ENCODE results near the gene MAGIX.

MAGIX gene

DNA sequence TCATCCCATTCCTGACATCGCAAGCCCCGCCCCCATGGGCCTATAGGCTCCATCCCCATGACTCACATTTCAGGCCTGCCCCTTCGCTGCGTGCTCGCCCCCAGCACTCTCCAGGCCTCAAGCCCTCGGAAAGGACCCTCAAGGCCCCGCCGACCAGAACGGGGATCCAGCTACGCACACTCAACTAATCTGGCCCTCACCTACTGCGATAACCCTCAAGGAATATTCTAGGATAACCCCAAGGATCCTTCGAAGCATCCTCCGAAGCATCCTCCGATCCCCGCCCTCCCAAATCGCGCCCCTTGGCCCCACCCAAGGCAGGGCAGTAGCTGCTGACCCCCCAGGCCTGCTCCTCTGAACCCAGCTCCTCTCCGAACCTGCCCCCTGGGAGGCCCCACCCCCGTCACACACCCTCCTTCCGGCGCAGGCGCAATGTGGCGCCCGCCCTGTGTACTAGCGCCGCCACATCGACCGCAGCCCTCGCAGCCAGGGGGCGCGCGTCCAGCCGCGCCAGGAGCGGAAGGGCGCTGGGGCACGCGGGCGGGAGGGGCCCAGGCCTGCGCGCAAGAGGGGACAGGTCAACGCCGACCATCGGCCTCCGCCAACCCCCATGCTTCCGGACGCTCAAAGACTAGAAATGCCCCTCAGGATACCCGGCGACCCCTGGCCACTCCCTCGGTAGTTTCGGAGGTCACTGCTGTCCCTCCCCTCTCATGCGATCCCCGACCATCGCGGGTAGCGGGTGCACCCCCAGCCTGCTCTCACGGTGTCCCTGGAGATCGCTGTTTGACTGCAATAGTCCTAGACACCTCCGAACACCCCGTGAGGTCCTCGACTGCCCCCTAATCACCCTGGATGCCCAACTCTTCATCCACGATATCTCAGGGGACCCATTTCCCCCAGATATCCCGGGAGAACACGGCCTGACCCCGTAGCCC lies 6.4 kb upstream of the MAGIX start:
- H3K4me3 ChIP-seq, result peak overlapping the region; percentile 57 to 60
- H3K27me3 ChIP-seq, result no peaks in the 10 kb centered on the region
- H3K27ac ChIP-seq, result peak overlapping the region; percentile 92 to 97
- intact Hi-C loops (cut with DNase I; ENCODE audit: low total_unique reads), result no loop called here
- peak; percentile 92 to 95 for DNase-seq
- peak; percentile 63 to 67 for TF ChIP-seq CTCF (IDR thresholded peaks at IDR 0.05)
- no peaks in the 10 kb centered on the region for H3K36me3 ChIP-seq
- H3K4me1 ChIP-seq, result peaks cover 0 to 4% (median 0%) of the 10 kb centered on the region in 4 donors
- H3K9me3 ChIP-seq, result no peaks in the 10 kb centered on the region

- no peak overlapping the region for H3K4me3 ChIP-seq
- no peak for TF ChIP-seq CTCF (IDR thresholded peaks at IDR 0.05)
- DNase-seq, result no peak
- H3K36me3 ChIP-seq, result no peaks in the 10 kb centered on the region
- no peak overlapping the region for H3K27ac ChIP-seq
- H3K27me3 ChIP-seq, result no peaks in the 10 kb centered on the region
- peaks cover 0 to 4% (median 0%) of the 10 kb centered on the region in 4 donors for H3K4me1 ChIP-seq
- intact Hi-C loops (cut with DNase I; ENCODE audit: low total_unique reads), result no loop called here
- H3K9me3 ChIP-seq, result no peaks in the 10 kb centered on the region
These were observed 5.4 kb upstream of the MAGIX start for GRCh38 chrX:49157194-49157593.

GRCh38 chrX:49160908-49161307 lies 1.6 kb upstream of the MAGIX start:
- no peaks in the 10 kb centered on the region for H3K9me3 ChIP-seq
- no peak for TF ChIP-seq CTCF (IDR thresholded peaks at IDR 0.05)
- H3K36me3 ChIP-seq, result no peaks in the 10 kb centered on the region
- peaks cover 0 to 15% (median 6%) of the 10 kb centered on the region in 4 donors for H3K4me1 ChIP-seq
- DNase-seq, result no peak
- intact Hi-C loops (cut with DNase I; ENCODE audit: low total_unique reads), result loop anchor here (5.0 kb wide), 1 partner anchor 791 kb away; no protein-coding TSS in a partner anchor
- no peaks in the 10 kb centered on the region for H3K27me3 ChIP-seq
- H3K4me3 ChIP-seq, result no peak overlapping the region
- H3K27ac ChIP-seq, result no peak overlapping the region

- no peak for DNase-seq
- no peak for TF ChIP-seq CTCF (IDR thresholded peaks at IDR 0.05)
- H3K4me1 ChIP-seq, result peaks cover 0 to 17% (median 7%) of the 10 kb centered on the region in 4 donors
- H3K36me3 ChIP-seq, result no peaks in the 10 kb centered on the region
- H3K4me3 ChIP-seq, result no peak overlapping the region
- H3K9me3 ChIP-seq, result no peaks in the 10 kb centered on the region
- intact Hi-C loops (cut with DNase I; ENCODE audit: low total_unique reads), result loop anchor here (5.0 kb wide), 1 partner anchor 791 kb away; no protein-coding TSS in a partner anchor
- H3K27me3 ChIP-seq, result no peaks in the 10 kb centered on the region
- no peak overlapping the region for H3K27ac ChIP-seq
These were observed 926 bp upstream of the MAGIX start for GRCh38 chrX:49161632-49162031.

DNA sequence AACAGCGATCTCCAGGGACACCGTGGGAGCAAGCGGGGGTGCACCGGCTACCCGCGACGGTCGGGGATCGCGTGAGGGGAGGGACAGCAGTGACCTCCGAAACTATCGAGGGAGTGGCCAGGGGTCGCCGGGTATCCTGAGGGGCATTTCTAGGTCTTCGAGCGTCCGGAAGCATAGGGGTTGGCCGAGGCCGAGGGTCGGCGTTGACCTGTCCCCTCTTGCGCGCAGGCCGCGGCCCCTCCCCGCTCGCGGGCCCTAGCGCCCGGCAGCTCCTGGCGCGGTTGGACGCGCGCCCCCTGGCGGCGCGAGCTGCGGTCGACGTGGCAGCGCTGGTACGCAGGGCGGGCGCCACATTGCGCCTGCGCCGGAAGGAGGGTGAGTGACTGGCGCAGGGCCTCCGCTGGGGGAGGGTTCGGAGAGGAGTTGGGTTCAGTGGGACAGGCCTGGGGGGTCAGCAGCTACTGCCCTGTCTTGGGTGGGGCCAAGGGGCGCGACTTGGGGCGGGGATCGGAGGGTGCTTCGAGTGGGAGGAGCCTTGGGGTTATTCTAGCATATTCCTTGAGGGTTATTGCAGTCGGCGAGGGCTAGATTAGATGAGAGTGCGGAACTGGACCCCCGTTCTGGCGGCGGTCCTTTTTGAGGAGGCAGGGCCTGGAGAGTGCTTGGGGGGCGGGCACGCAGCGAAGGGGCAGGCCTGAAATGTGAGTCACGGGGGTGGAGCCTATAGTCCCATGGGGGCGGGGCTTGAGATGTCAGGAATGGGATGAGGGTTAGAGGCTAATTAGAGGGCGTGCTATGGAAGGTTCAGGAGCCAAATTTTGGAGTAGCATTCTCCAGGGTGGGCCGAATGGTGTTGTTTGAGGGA lies 1.2 kb downstream of the MAGIX start:
- H3K27ac ChIP-seq, result peak overlapping the region; percentile 90 to 97
- TF ChIP-seq CTCF (IDR thresholded peaks at IDR 0.05), result peak; percentile 63 to 89
- H3K36me3 ChIP-seq, result no peaks in the 10 kb centered on the region
- peak; percentile 90 to 93 for DNase-seq
- no peaks in the 10 kb centered on the region for H3K27me3 ChIP-seq
- intact Hi-C loops (cut with DNase I; ENCODE audit: low total_unique reads), result loop anchor here (5.0 kb wide), 1 partner anchor 789 kb away; no protein-coding TSS in a partner anchor
- peaks cover 0 to 22% (median 9%) of the 10 kb centered on the region in 4 donors for H3K4me1 ChIP-seq
- H3K9me3 ChIP-seq, result no peaks in the 10 kb centered on the region
- peak overlapping the region; percentile 50 to 53 for H3K4me3 ChIP-seq

All from tibial artery (tissue), 4 donors.